Superior temporal gyrus (tissue), 1 donor: Measurements from ENCODE around the gene PDIA5.
A peak's percentile ranks its signal among the peaks of the same experiment; 100 is the strongest.

ENCODE experiments used
- DNase-seq: peaks from one replicate; pipeline ENCODE4 v3.0.0-alpha.2; 2016; ENCODE audit errors: extremely low spot score

PDIA5 gene

DNA sequence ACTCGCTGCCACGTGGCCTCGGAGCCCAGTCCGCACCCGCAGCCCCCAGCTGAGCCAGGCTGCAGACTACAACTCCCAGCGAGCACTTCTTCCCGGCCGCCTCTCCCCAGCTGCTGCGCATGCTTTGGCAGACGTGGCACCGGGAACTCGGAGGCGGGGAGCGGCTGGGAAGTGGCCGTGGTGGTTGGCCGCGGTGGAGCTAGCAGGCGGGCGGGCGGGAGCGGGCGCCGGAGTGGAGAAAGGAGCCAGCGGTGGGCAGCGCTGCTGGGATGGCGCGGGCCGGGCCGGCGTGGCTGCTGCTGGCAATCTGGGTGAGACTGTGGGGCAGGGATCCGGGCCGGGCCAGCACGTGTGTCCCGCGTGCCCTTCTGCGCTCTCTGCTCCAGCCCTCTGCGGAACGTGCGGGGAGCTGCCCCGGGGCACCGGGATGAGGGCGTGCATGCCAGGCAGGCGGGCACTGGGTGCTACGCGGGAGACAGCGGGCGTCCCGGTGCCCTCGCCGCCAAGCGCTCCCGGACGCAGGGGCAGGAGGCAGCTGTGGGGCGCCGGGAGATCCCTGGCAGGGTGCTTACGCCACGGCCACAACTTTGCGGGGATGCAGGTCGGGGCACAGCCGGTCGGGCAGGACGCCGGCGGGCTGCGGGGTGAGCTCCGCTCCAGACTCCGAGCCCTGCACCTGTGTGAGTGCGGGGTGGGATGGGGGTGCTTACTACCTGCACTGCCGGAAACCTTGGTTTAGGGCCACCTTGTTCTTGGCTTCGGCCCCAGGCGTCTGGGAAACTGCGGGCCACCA is at the start of gene PDIA5:
Gene PDIA5, plus strand, starts transcription at position 130 of the 793 bp plus-strand sequence. Its CDS starts 140 bp downstream, at position 270.
- peak; percentile 88 for DNase-seq

DNA sequence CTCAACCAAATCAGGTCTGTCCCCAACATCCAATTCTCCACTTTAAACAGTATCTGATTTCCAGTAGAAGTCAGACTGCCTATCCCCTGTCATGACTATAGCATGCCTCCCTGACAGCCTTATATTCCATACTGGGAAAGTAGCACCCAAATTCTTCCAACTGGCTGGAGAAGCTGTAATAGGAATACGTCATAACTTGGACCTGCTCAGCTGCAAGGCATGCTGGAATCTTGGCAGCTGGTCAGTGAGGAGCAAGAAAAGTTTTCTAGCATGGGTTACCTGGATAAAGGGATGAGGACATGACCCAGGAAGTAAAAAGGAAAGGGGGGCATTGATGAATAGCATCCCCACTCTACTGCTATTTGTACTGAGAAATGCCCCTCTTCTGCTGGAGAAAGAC is 48.1 kb upstream of the PDIA5 start:
- no peak for DNase-seq

DNA sequence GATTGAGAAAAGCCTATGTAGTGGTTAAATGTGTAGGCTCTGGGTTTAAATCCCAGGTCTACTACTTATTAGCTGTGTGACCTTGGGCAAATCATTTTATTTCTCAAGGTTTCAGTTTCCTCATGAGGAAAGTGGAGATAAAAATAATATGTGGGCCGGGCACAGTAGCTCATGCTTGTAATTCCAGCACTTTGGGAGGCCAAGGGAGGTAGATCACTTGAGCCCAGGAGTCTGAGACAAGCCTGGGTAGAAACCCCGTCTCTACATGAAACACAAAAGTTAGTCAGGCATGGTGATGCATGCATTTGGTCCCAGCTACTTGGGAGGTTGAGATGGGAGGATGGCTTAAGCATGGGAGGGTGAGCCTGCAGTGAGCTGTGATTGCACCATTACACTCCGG is 47.7 kb upstream of the PDIA5 start:
- no peak for DNase-seq

DNA sequence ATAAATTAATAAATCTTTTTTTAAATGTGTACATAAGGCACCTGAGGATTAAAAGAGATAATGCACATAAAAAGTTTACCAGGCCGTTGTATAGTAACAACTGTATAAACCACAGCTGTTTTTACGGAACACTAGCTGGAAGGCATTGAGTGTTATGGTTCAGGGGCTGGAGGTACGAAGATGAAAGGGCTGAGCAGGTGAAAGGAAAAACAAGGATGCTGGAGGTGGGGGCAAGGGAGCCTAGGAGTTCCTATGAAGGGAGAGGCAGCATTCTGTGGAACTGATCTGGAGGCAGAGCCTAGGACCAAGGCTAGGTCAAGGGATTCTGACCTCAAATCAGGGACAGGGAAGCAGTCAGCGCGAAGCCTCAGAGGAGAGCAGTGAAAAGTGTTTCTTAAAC is 47.2 kb upstream of the PDIA5 start:
- no peak for DNase-seq

DNA sequence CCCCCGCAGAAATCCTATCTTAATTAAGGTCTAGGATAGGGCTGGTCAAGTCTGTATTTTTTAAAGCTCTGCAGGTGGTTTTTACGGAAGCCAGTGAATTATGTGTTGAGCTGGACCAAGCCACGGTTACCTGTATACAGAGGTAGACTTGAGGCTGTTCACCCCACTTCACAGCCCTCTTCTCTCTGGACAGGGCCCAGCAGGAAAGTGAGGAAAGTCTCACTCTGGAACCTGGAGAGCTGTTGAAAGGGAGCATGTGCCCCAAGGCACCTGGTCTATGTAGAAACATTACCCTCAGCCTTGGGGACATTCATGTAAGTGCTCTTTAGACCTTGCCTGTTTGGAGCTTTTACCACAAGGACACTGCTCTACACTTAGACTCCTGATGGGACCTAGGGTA is 46.1 kb upstream of the PDIA5 start:
- no peak for DNase-seq

DNA sequence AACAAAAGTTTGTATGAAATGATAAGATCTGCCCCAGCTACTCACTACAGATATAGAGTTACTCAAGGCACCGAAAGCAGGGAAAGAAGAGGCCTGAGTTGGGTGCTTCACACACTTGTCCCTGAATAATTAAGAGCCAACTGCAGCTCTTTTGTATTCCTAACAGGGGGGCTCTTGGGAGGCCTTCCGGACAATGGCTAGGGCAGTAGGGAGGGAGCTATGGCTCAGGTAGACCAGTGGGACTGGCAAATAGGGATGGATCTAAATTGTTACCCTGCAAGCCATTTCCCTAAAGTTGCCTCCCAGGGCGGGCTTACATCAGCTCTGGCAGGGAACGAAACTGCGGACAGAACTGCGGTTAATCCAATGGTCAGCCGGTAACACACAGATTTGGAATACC is 45.4 kb upstream of the PDIA5 start:
- DNase-seq: no peak

DNA sequence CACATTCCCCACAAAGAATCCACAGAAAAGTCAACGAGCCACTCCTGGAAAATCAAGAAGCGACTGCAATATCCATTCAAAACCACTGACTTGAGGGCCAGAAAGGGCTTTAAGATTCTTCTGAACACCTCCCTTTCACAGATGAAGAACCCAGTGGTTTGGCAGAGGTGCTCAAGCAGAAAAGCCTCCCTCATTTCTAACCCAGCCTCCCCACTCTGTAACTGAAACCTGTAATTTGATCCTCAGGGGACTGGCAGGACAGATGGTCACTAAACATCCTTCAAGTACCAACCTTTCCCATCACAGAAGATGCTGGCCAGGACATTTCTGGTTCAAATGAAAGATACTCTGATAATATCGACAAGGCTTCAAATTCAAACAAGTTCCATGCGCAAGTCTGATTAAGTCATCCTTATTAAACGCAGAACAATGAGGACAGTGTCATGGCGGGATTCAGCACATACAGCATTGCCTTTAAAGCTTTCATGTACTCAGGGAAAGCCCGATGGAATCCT is 44.8 kb upstream of the PDIA5 start:
- no peak for DNase-seq

DNA sequence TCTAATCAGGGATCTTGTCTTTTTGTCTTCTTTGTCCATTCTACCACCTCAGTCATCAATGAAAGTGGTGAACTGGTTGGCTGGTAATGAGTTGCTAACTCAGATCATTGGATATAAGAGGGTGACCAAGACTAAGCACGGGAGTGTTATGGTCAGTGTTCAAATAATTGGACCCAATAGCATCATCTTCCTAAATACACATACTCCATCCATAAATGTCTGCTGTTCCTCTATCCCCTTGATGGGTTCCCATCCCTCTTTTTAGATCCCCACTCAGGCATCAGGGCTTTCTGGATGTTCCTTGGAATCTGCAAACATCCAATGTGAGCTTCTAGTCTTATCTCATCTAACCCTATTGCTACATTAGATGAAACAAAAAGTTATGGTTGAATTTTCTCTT is 42.8 kb upstream of the PDIA5 start:
- no peak for DNase-seq

DNA sequence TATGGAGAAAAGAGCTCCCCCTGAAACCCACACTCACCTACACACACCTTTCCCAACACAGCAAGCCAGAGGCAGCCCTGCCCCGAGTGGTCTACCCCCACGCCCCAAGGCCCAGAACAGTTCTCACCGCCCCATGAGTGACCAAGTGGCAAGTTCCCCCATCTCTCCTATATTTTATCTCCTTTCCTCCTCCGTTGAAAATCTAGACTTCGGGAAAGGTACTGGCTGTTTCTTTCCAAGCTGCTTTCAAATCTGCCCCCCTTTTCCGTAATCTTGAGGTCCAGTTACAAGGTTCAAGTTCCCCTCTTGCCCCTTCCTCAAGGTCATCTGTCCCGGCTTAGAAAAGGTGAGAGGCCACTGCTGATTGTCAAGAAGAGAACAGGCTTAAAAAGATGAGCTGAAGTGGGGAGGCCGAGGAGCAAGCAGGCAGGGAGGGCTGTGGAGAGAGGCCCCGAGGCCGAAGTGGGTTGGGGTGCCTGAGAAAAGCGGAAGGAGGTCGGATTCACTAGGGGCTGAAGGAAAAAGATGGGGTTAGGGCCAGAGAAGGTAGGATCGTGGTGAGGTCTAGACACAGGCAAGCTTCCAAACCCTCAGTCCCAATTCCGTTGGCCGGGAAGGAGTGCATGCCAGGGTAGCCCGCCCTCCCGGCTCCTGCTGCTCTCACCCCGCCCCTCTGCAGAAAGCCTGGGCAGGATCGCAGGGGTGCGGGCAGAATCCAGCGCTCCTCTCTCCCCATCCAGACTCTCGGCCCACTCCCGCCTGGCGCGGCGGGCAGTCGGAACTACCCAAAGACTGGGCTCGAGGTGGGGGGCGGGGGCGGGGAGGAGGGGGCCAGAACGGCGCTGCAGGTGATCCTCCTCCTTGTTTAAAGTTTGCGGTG is 40.9 kb upstream of the PDIA5 start:
- no peak for DNase-seq

DNA sequence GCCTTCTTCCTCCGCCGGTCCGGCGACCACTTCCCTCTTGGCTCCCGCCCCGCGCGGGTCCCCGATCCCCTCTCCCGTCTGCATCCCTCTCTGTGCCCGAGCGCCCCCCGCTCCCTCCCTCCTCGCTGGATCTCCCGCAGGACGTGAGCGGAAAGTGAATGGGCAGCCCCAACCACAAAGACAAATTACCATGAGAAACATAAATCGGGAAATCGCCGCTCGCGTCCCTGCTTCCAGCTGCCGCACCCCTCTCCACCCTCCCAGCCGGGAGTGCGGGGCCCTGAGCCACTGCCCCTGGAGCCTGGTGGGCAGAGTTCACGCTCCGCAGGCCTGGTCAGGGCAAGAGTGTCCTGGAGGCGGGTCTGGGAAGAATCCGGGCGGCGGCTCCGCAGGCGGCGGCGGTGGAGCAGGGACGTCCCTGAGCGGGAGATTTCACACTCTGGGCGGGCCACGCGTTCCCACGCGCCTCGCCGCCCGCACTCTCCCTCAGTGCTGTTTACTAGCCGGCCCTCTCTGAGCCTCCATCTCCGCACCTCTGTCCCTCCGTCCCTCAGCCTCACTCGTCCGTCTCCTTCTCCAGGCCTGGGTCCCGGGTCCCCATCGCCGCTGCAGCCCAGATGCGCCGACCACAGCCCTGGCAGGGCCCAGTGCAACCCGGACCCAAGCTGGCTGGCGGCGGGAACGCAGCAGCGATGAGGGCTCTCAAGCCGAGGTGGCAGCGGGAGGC is 40.1 kb upstream of the PDIA5 start:
- DNase-seq: no peak

DNA sequence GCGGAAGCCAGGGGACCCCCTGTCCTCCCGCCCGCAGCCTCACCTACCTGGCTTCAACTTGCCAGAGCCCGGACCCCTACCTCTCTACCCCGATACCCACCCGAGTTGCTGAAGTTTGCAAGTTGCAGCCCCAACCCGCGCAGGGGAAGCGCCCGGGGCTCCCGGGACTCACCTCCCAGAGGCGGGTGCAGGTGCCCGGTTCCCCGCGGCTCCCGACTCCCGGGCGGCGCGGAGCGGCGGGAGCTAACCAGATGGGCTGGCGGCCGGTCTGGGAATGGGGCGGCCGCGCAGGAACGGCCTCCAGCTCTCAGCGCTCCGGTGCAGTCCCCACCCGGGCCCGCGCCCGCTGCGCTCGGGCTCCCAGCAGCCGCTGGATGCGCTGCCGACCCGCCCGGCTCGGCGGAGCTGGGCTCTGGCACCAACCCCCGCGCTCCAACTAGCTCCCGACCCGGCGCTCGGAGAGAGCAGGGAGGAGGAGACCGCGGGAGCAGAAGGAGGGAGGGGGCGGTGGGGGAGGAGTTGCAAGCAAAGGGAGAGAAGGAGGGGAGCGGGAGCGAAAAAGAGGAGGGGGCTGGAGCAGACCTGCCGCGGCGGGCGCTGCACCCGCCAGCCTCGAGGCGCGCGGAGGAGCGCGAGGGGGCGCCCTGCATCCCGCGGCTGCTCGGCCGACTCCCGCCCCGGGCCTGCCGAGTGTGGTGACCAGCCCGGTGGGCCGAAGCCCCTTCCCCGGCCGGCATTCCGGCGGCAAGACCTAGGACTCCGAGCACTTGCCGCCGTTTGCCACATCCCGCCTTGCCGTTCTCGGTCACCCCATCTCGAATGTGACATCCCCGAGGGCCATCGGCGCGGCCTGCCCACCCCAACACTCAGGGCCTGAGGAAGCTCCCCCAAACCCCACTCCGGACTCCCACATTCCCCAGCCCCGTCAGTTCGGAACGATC is 39.3 kb upstream of the PDIA5 start, which contains the start of gene SEMA5B:
Gene SEMA5B, minus strand, starts transcription at position 472 of the 941 bp plus-strand sequence. CDS start 66,500 bp downstream, outside the sequence.
- DNase-seq: peak; percentile 31

DNA sequence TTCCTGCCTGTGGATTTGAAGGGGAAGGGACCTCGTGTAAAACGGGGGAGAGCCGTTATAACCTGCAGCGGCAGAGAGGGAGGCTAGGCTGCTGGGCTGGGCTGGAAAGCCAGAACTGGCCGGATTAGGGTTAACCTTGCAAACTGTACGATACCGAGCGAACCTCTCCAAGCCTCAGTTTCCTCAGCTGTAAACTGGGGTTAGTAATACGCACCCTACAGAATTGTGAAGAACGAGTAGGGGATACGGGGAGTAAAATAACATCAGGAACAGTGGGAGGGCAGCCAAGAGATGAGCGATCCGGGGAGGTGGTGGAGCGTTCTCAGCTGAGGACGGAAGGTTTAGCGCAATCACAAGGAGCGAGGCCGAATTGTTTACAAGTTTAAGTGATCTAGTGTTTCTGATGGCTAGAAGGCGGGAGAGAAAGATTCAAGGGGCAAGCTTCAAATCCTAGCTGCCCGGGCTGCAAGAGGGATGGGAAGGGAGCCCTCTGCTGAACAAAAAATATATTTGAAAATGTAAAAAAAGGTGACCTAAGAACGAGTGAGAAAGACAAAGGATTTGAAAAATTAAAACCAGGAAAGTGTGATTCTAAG is 38.5 kb upstream of the PDIA5 start:
- DNase-seq: peak; percentile 86

DNA sequence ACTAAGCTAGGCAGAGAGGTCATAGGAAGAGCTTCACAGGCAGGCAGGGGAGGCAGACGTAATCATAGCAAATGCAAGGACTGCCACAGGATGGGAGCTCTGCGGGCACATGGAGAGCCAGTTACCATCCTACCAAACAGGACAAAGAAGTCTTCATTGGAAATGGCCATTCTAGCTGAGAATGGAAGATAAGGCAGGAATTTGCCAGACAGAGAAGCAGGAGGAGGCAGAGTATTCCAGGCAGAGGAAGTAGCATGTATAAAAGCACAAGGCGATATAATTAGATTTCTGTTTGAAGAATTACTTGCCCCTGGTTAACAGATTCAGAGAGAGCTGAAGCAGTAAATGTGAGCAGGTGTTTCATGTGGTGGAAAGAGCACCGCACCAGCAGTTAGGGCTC is 35.8 kb upstream of the PDIA5 start:
- no peak for DNase-seq

DNA sequence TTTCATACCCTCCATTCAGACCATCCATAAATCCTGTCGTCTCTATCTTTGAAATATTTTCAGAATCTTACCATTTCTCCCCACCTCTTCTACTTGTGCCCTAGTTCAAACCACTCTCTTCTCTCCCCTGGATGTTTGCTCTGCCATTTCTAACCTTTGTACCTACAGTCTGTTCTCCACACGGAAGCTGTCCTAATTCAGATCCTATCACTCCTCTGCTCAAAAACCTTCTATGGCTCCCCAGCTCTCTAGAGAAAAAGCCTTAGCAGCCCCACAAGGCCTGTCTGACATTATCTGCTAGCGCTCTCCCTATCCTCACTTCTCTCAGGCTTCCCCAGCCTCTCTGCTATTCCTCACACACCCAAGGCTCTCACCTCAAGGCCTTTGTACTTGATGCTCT is 34.8 kb upstream of the PDIA5 start:
- DNase-seq: no peak

DNA sequence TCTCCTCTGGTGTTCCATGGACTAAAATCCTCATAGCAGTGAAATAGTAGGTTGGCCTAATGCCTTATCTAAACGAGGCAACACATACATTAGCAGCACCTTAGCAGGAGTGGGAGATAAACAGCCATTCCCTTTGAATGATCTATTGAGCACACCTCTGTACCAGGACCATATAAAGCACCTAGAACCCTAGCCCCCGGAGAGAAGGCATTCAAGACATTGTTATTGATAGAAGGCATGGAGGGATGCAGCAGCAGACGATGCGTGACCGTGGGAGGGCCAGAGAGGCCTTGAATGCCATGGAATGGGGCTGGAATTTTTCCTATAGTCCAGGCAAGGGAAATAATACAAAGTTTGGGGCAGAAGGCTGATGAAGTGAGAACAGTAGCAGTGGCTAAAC is 32.7 kb upstream of the PDIA5 start:
- DNase-seq: no peak

DNA sequence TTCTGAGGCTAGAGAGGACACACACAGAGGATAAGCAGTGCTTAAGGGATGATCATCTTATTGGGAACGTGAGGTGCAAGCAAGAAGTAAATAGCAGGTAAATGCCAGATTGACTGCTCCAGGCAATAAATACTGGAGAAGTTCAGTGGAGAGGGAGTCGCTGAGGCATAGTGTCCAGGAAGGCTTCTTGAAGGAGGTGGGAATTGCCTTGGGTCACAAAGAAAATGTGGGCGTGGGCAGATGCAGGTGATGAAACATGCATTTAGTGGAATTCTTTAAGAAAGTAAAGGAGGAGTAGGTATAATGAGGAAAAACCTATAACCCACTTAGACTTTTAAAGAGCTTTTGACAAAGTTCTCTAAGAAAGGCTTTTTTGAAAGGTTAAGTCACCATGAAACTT is 31.8 kb upstream of the PDIA5 start:
- DNase-seq: no peak

DNA sequence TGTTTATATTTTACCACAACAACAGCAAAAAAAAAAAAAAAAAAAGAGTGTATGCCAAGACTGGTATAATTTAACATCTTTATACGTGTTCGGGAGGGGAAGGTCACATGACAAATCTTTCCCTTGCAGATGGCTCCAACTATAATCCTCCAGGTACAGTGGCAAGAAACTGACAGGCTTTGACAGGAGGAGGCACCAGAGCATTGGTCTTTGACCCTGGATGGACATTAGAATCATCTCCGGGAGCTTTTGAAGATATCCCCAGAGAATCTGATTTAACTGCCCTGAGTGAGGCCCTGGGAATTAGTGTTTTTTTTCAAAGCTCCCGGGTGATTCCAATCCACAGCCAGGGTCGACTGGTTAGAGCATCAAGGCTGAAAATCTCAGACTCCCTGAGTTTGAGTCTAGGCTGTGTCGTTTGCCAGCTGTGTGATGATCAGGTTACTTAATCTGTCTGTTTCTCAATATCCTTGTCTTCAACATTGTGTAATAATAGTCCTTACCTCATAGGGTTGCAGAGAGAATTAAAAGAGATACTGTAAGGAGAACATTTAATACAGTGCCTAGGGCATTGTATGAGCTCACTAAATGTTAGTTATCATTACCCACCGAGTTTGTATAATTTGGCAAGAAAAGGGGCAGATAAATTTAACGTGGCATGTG is 30.3 kb upstream of the PDIA5 start:
- DNase-seq: no peak

DNA sequence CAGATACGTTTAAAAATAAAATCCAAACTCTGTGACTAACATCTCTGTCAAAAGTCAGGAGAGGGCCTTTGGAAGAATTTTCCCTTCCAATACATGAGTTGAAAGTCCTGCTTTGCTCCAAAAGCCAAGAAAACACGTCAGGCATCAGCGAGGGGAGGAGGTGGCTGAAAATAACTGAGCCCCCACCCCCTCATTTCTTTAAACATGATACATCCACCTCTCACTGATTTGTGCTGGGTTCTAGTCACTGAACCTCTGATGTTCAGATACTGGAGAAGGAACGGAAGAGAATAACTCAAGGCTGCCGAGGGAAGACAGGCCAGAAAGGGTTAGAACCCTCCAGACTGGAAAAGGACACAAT is 29.8 kb upstream of the PDIA5 start:
- no peak for DNase-seq

DNA sequence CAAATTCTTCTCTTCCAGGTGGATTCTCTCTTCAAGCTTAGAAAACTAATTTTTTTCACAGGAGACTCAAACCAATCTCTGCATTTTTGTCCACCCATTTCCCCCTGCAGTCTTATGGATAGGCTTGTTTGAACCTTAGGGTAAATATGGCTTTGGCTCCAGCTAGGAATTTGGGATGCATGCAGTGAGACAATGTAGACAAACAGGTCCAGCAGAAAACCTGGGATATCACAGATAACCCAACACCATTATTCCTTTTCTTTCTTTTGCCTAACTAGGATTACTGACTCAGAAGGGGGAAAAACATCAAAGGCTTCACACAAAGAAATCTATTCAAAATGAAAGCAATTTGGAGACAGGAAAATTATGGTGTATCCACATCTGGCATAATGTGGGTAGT is 28.1 kb upstream of the PDIA5 start:
- DNase-seq: no peak

DNA sequence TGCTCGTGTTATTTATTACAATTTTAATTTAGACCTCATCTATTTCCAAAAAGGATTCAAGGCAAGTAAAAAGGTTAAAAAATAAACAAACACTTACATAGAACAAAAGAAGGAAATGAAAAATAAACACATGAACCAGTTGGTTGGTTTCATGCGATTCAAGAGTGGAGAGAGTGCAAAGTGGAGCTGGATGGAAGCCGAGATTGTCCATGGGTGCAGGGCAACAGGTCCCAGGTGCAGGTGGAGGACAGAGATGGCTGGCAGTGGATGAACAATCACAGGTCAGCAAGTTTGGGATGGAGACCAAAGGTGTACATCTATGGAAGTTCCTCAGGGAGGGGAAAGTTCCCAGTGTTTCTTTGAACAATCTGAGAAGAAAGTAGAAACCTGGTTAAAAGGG is 27.6 kb upstream of the PDIA5 start:
- no peak for DNase-seq
